A549 treated with AZD2906 at 1 μM for 4 hours (cell line): ENCODE measurements around the gene ADRA1B. TPM values are rescaled to one million over a fixed set of nuclear protein-coding genes. Genes with fewer than 3 reads are reported as not detected.

ENCODE experiments used
- total RNA-seq: library from RNA; stranded (reverse); fragments of 200-300 nt; extraction: Qiagen RNA extraction; gene quantifications from 5 replicates; pipeline ENCODE4 v1.2.3, GENCODE V29; 2022

The ADRA1B gene
- 21.8 to 24.5 TPM (median 23.0 TPM) in 5 replicates for total RNA-seq

DNA sequence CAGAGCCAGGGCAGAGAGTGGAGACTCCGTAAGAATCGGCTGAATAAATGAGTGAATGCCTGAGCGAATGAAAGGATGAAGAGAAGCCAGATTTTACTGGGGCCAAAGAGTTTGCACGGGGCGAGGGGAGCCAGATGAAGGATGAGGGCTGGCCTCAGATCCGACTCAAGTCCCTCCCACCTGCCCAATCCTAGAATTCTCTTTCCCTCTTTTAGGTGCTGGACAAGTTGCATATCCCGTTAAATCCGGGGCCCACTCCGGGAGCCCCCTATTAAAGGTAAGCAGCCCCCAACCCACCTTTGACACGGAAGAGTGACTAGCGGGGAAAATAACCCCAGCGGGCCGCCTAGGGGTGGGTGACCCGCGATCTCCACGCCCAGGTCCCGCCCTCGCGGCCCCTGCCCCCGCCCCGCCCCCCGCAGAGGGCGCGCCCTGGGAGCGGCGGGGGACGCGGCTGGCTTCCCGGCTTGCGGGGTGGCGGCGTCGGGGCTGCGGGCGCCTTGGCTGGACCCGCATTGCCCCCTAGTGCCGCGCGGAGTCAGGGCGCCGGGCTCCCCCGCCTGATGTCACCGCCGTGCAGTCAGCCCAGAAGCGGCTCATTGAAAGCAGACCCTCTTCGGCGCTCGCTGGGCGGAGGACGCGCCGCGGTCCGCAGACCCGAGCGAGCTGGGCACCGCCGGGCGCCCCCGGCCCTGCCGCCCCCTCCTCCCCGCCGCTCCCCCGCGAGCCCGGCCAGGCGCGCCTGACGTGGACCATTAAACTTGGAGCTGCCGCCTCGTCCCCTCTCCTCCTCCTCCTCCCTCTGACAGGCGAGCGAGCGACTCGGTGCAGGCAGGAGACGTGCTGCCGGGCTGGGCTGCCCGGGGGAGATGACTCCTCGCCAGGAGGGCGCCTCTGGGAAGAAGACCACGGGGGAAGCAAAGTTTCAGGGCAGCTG, at the start of gene ADRA1B:
Gene ADRA1B (plus strand): TSS at position 579 of the 937 bp plus-strand sequence. CDS start 424 bp downstream, outside the sequence.

DNA sequence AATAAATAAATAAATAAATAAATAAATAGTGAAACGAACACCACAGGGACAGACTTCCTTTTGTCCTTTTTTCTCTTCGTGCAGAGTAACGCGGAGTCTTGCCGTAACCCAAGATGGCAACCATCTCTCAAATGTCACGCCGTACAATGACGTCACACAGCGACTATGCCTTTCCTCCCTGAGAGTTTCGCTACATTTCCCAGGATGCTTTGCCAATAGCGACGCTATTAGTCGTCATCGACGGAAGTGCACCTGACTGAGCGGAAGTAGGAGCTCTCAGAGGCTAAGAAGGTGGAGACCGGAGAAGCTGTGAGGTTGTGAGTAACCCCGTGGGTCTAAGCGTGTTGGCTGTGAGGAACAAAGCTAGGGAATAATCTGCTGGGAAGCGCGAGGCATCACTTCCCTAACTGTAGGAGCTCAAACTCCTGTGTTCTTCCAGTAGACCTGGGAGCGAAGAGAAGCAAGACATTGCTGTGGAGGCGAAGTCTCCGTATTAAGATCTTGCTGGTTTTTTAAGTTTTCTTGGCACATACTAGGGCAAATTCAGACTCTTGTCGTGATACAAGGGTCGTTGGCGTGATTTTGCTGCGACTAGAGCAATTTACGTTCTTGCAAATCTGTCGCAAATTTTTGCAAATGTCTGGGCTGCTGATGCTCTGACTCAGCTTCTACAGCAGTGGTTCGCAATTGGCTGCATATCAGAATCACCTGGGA, 92.8 kb downstream of the ADRA1B start, which contains the start of gene TTC1:
Gene TTC1 (plus strand): TSS at position 263 of the 714 bp plus-strand sequence. CDS start 1,390 bp downstream, outside the sequence.

Other genes with a start within 250 kb of the ADRA1B start
- gene TTC1, start 92.7 kb downstream of the ADRA1B start, total RNA-seq: 61.9 to 69.2 TPM (median 63.5 TPM) in 5 replicates
- 8.4 to 12.4 TPM (median 9.5 TPM) in 5 replicates for gene PWWP2A, start 203.0 kb downstream of the ADRA1B start, total RNA-seq